Gastrocnemius medialis (tissue), 4 donors: Measurements from ENCODE around the gene CNGA1. TPM values are rescaled to one million over a fixed set of nuclear protein-coding genes. Genes with fewer than 3 reads are reported as not detected.

ENCODE experiments used
- ATAC-seq, 2 donors: fragments of 150-250 bp; one replicate each; pipeline ENCODE4 v1.9.1; 2016
- DNase-seq, 2 donors: peaks; one replicate each; pipeline ENCODE4 v3.0.0-alpha.2; 2019
- H3K27ac ChIP-seq, 4 donors: fragments of 200-600 bp; sonication (generic); 1 replicate in 1 of 4; 2 replicates in 3 of 4; pipeline ENCODE4 v1.5.1; 2016 to 2018; ENCODE audit warnings: mild to moderate bottlenecking in 2 of 4, moderate library complexity in 1 of 4
- H3K27me3 ChIP-seq, 3 donors: fragments of 200-600 bp; sonication (generic) in 2 of 3; 1 replicate in 1 of 3; 2 replicates in 2 of 3; pipeline versions ENCODE4 v1.5.1 to v1.6.0; 2016 to 2019; ENCODE audit warnings: mild to moderate bottlenecking in 1 of 3, moderate library complexity in 1 of 3
- H3K36me3 ChIP-seq, 2 donors: fragments of 200-600 bp; sonication (generic) in 1 of 2; one replicate each; pipeline ENCODE4 v1.5.1; 2017 to 2018
- H3K4me1 ChIP-seq, 2 donors: fragments of 200-600 bp; sonication (generic) in 1 of 2; one replicate each; pipeline ENCODE4 v1.5.1; 2016 to 2017; ENCODE audit warnings: mild to moderate bottlenecking in 2 of 2
- H3K4me3 ChIP-seq, 4 donors: fragments of 200-600 bp; sonication (generic) in 3 of 4; 1 replicate in 1 of 4; 2 replicates in 3 of 4; pipeline ENCODE4 v1.5.1; 2016 to 2019; ENCODE audit warnings: mild to moderate bottlenecking in 2 of 4
- H3K9me3 ChIP-seq, 3 donors: fragments of 200-600 bp; sonication (generic) in 2 of 3; 1 replicate in 1 of 3; 2 replicates in 2 of 3; pipeline ENCODE4 v1.5.1; 2016 to 2019
- POLR2A ChIP-seq, 2 donors: fragments of 450-650 bp; IDR thresholded peaks; one replicate each; pipeline ENCODE4 v1.6.1; 2017; ENCODE audit warnings: antibody characterized with exemption in 2 of 2, mild to moderate bottlenecking in 2 of 2, moderate library complexity in 2 of 2
- in situ Hi-C, 4 donors: fragments of 200-750 bp; cut with MboI; loops; one replicate each; pipeline versions ENCODE4 v1.15.0 to v1.8.0; 2017; ENCODE audit warnings: low sequenced_read_pairs in 4 of 4
- intact Hi-C: fragments of 100-400 bp; cut with DNase I; formaldehyde crosslinking; loops from one replicate; pipeline ENCODE4 v1.15.1; 2023; ENCODE audit warnings: low total_unique reads
- total RNA-seq, 4 donors: library from RNA; depleted of rRNA; stranded (reverse); fragments of >200 nt; gene quantifications; one replicate each; pipeline versions ENCODE4 v1.1.0 to v1.2.3, GENCODE V29; 2016
- TF ChIP-seq, protein P1 (sequence below), 5 experiments: fragments of 450-650 bp in 3 of 5; fragments of 200-600 bp in 2 of 5; sonication (generic) in 2 of 5; IDR thresholded peaks in 4 of 5; conservative IDR thresholded peaks in 1 of 5; 1 replicate in 4 of 5; 2 replicates in 1 of 5; pipeline ENCODE4 v1.5.1; 2016 to 2019; ENCODE audit warnings: antibody characterized with exemption in 5 of 5, mild to moderate bottlenecking in 3 of 5, moderate library complexity in 3 of 5

Gene CNGA1
- total RNA-seq, 4 donors from 2014 or later: 0.15 to 0.53 (median 0.32) TPM; not detected in 1

DNA sequence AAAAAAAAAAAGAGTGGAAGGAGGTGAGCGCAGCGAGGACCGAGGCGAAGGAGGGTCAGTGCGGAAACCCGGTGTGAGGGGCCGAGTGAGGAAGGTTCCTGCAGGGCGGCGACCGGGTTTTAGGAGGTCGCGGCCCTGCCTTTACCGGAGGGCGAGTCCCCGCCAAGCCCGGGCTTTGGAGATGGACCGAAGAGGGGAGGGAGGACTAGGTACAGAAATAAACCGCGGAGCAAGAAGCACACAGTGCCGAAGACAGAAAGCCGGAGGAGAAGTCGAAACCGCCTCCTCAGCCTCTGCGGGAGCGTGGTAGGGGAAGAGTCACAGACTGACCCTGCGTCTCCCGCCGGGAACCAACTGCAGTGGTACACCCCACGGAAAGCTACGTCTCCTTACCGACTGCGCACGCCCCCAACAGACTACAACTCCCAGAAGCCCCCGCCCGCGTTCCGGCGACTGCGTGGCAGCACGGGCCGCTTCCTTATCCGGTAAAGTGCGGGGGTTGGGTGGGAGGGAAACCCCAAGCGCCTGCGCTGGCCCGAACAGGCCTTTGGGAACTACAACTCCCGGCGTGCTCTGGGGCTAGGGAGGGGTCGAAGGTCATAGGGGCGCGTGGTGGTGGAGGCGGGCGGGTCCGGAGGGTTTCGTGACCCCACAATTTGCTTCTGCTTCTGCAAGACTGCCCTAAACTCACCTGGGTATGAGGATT, 102.1 kb downstream of the CNGA1 start, which contains the start of gene NFXL1:
Gene NFXL1, minus strand, starts transcription at position 364 of the 706 bp plus-strand sequence. CDS start 380 bp downstream, outside the sequence.
- DNase-seq (peak; percentile 96 to 98), ATAC-seq (peak; percentile 99)
- peak; percentile 81 to 82 for TF ChIP-seq POLR2A (IDR thresholded peaks at IDR 0.05)
- TF ChIP-seq, protein P1, sequence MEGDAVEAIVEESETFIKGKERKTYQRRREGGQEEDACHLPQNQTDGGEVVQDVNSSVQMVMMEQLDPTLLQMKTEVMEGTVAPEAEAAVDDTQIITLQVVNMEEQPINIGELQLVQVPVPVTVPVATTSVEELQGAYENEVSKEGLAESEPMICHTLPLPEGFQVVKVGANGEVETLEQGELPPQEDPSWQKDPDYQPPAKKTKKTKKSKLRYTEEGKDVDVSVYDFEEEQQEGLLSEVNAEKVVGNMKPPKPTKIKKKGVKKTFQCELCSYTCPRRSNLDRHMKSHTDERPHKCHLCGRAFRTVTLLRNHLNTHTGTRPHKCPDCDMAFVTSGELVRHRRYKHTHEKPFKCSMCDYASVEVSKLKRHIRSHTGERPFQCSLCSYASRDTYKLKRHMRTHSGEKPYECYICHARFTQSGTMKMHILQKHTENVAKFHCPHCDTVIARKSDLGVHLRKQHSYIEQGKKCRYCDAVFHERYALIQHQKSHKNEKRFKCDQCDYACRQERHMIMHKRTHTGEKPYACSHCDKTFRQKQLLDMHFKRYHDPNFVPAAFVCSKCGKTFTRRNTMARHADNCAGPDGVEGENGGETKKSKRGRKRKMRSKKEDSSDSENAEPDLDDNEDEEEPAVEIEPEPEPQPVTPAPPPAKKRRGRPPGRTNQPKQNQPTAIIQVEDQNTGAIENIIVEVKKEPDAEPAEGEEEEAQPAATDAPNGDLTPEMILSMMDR (IDR thresholded peaks at IDR 0.05 in 4 of 5, conservative IDR thresholded peaks at IDR 0.05 in 1 of 5): no peak
- H3K4me1 ChIP-seq: peaks cover 11 to 12% of the 10 kb centered on the region in 2 donors
- in situ Hi-C loops: loop anchor here in 1 of 4 donors (25.0 kb wide), 1 partner anchor 452 kb away; the partner anchor contains the start of gene COMMD8
- no peaks in the 10 kb centered on the region for H3K9me3 ChIP-seq
- H3K27ac ChIP-seq: peak within 1 kb of the TSS; percentile 75 to 84 (median 80)
- no peaks in the 10 kb centered on the region for H3K27me3 ChIP-seq
- peaks cover 0 to 24% of the 10 kb centered on the region in 2 donors for H3K36me3 ChIP-seq
- peak within 1 kb of the TSS; percentile 79 to 92 (median 84) for H3K4me3 ChIP-seq
- intact Hi-C loops: loop anchor here (1.0 to 10.0 kb wide), 5 partner anchors 113 to 429 kb away; partner anchors contain the start of genes ATP10D and TEC

DNA sequence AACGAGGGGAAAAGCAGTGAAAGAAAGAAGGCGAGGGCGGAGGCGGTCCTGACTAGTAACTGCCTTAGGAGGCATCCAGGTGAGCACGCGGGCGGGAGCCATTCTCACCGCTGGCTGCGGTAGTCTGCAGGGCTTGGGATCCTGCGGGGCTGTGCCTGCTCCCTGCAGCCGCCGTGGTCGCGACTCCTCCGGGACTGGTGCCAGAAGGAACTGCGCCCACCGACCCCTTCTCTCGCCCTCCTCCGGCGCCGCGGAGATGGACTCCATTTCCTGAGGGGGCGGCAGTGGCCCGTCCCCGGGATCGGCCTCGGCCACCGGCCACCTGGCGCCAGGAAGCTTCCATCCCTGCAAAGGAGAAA, 102.6 kb downstream of the CNGA1 start:
- peak overlapping the region; percentile 75 to 84 (median 80) for H3K27ac ChIP-seq
- TF ChIP-seq, protein P1 (IDR thresholded peaks at IDR 0.05 in 4 of 5, conservative IDR thresholded peaks at IDR 0.05 in 1 of 5): no peak
- TF ChIP-seq POLR2A (IDR thresholded peaks at IDR 0.05): no peak
- H3K36me3 ChIP-seq: peaks cover 0 to 29% of the 10 kb centered on the region in 2 donors
- H3K9me3 ChIP-seq: no peaks in the 10 kb centered on the region
- H3K4me3 ChIP-seq: peak overlapping the region; percentile 79 to 92 (median 84)
- H3K27me3 ChIP-seq: no peaks in the 10 kb centered on the region
- in situ Hi-C loops (loop anchor here in 1 of 4 donors (25.0 kb wide), 1 partner anchor 452 kb away; the partner anchor contains the start of gene COMMD8), intact Hi-C loops (loop anchor here (1.0 to 10.0 kb wide), 5 partner anchors 113 to 429 kb away; partner anchors contain the start of genes ATP10D and TEC)
- DNase-seq: peak in 1 of 2 donors; percentile 28
- peaks cover 11 to 12% of the 10 kb centered on the region in 2 donors for H3K4me1 ChIP-seq
- peak; percentile 9 to 30 for ATAC-seq

DNA sequence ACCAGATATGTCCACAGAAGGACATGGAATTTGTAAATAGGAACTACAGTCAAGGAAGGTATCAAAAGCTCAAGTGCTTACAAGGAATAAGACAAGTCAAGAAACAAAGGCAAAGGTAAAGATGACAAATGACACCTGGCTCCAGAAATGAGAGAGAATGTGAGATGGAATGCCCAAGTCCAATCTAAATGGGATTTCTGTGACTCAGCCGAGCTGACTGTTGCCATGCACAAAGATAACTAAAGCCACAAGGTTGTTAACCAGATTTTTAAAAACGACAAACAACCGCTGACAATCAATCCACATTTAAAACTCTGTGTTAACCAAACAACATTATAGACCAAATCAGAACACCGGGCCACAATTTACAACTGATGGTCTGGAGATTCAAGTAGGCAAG, 103.2 kb downstream of the CNGA1 start:
- no peaks in the 10 kb centered on the region for H3K27me3 ChIP-seq
- no peak for TF ChIP-seq POLR2A (IDR thresholded peaks at IDR 0.05)
- TF ChIP-seq, protein P1 (IDR thresholded peaks at IDR 0.05 in 4 of 5, conservative IDR thresholded peaks at IDR 0.05 in 1 of 5): no peak
- intact Hi-C loops: loop anchor here (5.0 to 10.0 kb wide), 4 partner anchors 114 to 421 kb away; partner anchors contain the start of gene TEC
- ATAC-seq (no peak), DNase-seq (no peak)
- peak overlapping the region in 2 of 4 donors; percentile 75 to 82 for H3K27ac ChIP-seq
- peaks cover 11 to 12% of the 10 kb centered on the region in 2 donors for H3K4me1 ChIP-seq
- in situ Hi-C loops: loop anchor here in 1 of 4 donors (25.0 kb wide), 1 partner anchor 451 kb away; the partner anchor contains the start of gene COMMD8
- H3K4me3 ChIP-seq: peak overlapping the region; percentile 79 to 92 (median 84)
- H3K36me3 ChIP-seq: peaks cover 0 to 29% of the 10 kb centered on the region in 2 donors
- H3K9me3 ChIP-seq: no peaks in the 10 kb centered on the region

DNA sequence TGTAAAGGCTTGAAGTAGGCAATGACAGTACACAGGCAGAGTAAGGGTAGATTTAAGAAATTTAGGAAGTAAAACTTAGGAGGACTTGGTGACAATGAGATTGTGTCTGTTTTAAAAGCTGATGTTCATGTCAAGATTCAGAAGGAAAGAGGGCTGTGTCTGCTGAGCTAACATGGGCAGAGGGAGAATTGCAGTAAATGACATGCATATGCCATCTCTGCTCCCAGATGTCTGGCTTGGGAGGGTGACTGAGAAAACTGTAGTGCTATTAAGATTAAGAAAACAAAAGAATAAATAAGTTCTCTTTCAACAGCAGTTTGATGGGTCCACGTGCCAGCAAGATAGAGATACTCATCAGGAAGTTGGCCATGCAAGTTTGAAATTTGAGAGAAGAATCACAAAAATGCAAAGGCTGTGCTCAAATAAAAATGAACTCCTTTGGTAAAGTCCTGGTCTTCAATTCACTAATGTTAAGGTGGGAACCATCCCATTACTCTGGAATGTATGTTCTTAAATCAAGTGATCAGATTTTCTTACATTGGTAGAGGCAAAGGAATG, 109.3 kb downstream of the CNGA1 start:
- Histone ChIP-seq H3K27me3 (no peaks in the 10 kb centered on the region), H3K36me3 (peaks cover 0 to 54% of the 10 kb centered on the region in 2 donors), H3K4me3 (no peak overlapping the region), H3K27ac (no peak overlapping the region), H3K4me1 (no peaks in the 10 kb centered on the region), H3K9me3 (no peaks in the 10 kb centered on the region)
- TF ChIP-seq POLR2A (IDR thresholded peaks at IDR 0.05): no peak
- TF ChIP-seq, protein P1 (IDR thresholded peaks at IDR 0.05 in 4 of 5, conservative IDR thresholded peaks at IDR 0.05 in 1 of 5): no peak
- DNase-seq: no peak
- intact Hi-C loops (no loop called here), in situ Hi-C loops (loop anchor here in 1 of 4 donors (25.0 kb wide), 1 partner anchor 445 kb away; the partner anchor contains the start of gene COMMD8)
- no peak for ATAC-seq
